Calu3 (cell line): ENCODE results near the gene SPACA1. TPM values are rescaled to one million over a fixed set of nuclear protein-coding genes. Genes with fewer than 3 reads are reported as not detected.

ENCODE experiments used
- BruUV-seq: library from RNA; stranded (reverse); fragments of 400-500 nt; replicated peaks from 2 replicates; lab custom pipeline; 2021; lab: Mats Ljungman, UMichigan
- CTCF ChIA-PET: fragments of 300-600 bp; sonication (Branson Sonifier 250); formaldehyde crosslinking; loops from one replicate; lab custom pipeline; 2022; ENCODE audit warnings: antibody characterized with exemption; lab: Charles Lee
- DNase-seq: peaks from one replicate; pipeline ENCODE4 v3.0.0; 2022
- H3K27ac Mint-ChIP-seq: one replicate; pipeline ENCODE4 v1.8.0; 2022; ENCODE audit warnings: mixed read lengths; ENCODE audit not compliant: unreplicated experiment
- H3K27me3 Mint-ChIP-seq: one replicate; pipeline ENCODE4 v1.8.0; 2022; ENCODE audit warnings: mixed read lengths; ENCODE audit not compliant: unreplicated experiment
- H3K36me3 Mint-ChIP-seq: one replicate; pipeline ENCODE4 v1.8.0; 2022; ENCODE audit warnings: mild to moderate bottlenecking, moderate library complexity, mixed read lengths; ENCODE audit not compliant: insufficient read depth, unreplicated experiment
- H3K4me1 Mint-ChIP-seq: one replicate; pipeline ENCODE4 v1.8.0; 2022; ENCODE audit warnings: mild to moderate bottlenecking, low read depth, mixed read lengths; ENCODE audit not compliant: unreplicated experiment
- H3K4me3 Mint-ChIP-seq: one replicate; pipeline ENCODE4 v1.8.0; 2022; ENCODE audit warnings: mild to moderate bottlenecking, low read depth, moderate library complexity, mixed read lengths; ENCODE audit not compliant: unreplicated experiment
- H3K9me3 Mint-ChIP-seq: one replicate; pipeline ENCODE4 v1.8.0; 2022; ENCODE audit warnings: low read depth, mixed read lengths; ENCODE audit not compliant: unreplicated experiment
- intact Hi-C: fragments of 100-400 bp; cut with micrococcal nuclease; formaldehyde crosslinking; loops from one replicate; pipeline ENCODE4 v1.10.0; 2022; ENCODE audit not compliant: unreplicated experiment
- total RNA-seq: library from RNA; stranded (reverse); gene quantifications from 2 replicates; pipeline ENCODE4 v1.2.3, GENCODE V29; 2022
- TF ChIP-seq, protein P1 (sequence below): fragments of 200-600 bp; IDR thresholded peaks from one replicate; pipeline ENCODE4 v1.8.0; 2022; ENCODE audit warnings: antibody characterized with exemption; ENCODE audit not compliant: unreplicated experiment

Gene SPACA1
- total RNA-seq, 1 experiment from 2014 or later: not detected

DNA sequence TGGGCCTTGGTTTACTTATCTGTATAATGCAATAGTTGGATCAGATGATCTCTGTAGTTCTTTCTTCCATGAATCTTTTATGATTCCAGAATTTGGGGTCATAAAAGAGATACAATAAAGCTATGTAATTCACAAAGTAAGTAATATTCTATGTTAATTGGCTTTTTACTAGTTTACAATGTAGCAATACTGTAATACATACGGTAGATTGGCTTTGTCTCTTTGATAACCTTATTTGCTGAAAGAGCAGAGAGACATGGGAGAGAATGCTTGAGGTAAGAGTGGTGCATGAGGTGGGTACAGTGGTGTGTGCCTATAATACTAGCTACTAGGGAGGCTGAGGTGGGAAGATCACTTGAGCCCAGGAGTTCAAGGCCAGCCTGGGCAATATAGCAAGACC, 14.7 kb downstream of the SPACA1 start:
- no peak for DNase-seq
- CTCF ChIA-PET: no interaction called here
- BruUV-seq: no TSS peak
- no peaks in the 10 kb centered on the region for H3K9me3 Mint-ChIP-seq
- intact Hi-C loops: no loop called here
- H3K27ac Mint-ChIP-seq: no peak overlapping the region
- no peaks in the 10 kb centered on the region for H3K27me3 Mint-ChIP-seq
- TF ChIP-seq, protein P1, sequence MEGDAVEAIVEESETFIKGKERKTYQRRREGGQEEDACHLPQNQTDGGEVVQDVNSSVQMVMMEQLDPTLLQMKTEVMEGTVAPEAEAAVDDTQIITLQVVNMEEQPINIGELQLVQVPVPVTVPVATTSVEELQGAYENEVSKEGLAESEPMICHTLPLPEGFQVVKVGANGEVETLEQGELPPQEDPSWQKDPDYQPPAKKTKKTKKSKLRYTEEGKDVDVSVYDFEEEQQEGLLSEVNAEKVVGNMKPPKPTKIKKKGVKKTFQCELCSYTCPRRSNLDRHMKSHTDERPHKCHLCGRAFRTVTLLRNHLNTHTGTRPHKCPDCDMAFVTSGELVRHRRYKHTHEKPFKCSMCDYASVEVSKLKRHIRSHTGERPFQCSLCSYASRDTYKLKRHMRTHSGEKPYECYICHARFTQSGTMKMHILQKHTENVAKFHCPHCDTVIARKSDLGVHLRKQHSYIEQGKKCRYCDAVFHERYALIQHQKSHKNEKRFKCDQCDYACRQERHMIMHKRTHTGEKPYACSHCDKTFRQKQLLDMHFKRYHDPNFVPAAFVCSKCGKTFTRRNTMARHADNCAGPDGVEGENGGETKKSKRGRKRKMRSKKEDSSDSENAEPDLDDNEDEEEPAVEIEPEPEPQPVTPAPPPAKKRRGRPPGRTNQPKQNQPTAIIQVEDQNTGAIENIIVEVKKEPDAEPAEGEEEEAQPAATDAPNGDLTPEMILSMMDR: no peak
- H3K36me3 Mint-ChIP-seq: no peaks in the 10 kb centered on the region
- H3K4me1 Mint-ChIP-seq: no peaks in the 10 kb centered on the region
- no peak overlapping the region for H3K4me3 Mint-ChIP-seq

DNA sequence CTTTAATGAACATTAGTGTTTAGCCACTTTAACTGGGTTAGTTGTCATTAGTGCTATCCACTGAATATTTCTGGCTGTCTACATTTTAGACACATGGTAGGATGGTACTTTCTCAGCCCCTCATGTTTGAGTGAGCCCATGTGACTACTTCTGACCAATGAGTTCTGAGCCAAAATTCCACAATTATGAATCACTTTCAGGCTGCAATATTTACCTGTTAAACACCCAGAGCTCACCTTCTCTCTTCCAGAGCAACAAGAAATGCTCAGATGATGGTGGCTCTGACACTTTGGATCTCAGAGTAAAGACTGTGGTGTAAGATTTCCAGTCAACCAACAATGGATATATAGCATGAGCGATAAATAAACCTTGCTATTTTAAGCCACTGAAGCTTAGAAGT, 24.8 kb downstream of the SPACA1 start:
- TF ChIP-seq, protein P1: no peak
- intact Hi-C loops: no loop called here
- Mint-ChIP-seq H3K27ac (no peak overlapping the region), H3K36me3 (no peaks in the 10 kb centered on the region), H3K9me3 (no peaks in the 10 kb centered on the region), H3K4me1 (no peaks in the 10 kb centered on the region), H3K27me3 (peaks cover 13% of the 10 kb centered on the region), H3K4me3 (no peak overlapping the region)
- no TSS peak for BruUV-seq
- DNase-seq: no peak
- CTCF ChIA-PET: no interaction called here

DNA sequence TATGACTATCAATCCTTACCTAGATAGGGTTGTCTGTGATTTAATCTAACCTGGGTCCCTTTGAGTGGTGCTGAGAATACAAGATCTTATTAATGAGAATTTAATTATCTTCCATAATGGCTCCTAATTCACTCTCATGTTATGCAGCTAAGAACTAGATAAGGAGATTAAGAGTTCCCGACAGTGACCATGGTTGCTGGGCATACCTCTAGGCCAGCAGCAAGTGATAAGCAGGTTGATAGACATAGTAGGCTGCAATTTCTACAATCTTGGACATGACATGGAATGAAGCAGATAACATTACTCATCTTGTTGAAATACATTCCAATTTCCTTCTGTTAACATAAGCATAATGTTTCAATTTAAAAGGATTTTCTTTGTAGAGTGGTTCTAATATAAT, 27.1 kb downstream of the SPACA1 start:
- Mint-ChIP-seq H3K9me3 (no peaks in the 10 kb centered on the region), H3K36me3 (no peaks in the 10 kb centered on the region), H3K27me3 (peaks cover 13% of the 10 kb centered on the region), H3K27ac (no peak overlapping the region), H3K4me1 (no peaks in the 10 kb centered on the region), H3K4me3 (no peak overlapping the region)
- no TSS peak for BruUV-seq
- DNase-seq: no peak
- TF ChIP-seq, protein P1: no peak
- CTCF ChIA-PET: no interaction called here
- intact Hi-C loops: no loop called here

DNA sequence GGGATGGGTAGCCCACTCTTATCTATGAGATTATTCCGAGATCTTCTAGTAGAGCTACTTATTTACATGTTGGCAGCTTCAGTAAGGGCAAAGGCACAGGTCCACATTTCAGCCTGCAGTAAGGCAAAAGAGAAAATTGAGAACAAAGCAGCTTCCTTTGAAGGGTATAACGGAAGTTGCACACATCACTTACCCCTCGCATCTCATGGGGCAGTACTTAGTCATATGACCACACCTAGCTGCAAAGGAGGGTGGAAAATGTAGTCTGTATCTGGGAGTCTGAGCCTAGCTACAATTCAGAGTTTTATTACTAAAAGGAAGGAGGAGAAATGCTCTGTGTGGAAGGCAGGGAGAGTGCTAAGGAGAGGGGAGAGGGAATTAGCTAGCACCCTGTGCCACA, 29.7 kb downstream of the SPACA1 start:
- CTCF ChIA-PET: no interaction called here
- Mint-ChIP-seq H3K9me3 (peaks cover 2% of the 10 kb centered on the region), H3K27ac (no peak overlapping the region), H3K36me3 (no peaks in the 10 kb centered on the region), H3K4me1 (no peaks in the 10 kb centered on the region), H3K4me3 (no peak overlapping the region), H3K27me3 (peaks cover 13% of the 10 kb centered on the region)
- no TSS peak for BruUV-seq
- intact Hi-C loops: no loop called here
- TF ChIP-seq, protein P1: no peak
- no peak for DNase-seq
